KOPT-K1 (cell line): ENCODE data around the gene ALKBH4.
"Not testable (repeated sequence)": the region's sequence is repeated elsewhere in the genome, so short reads cannot be mapped to it uniquely, and the experiment has no call there.

ENCODE experiments used
- H3K27ac ChIP-seq: fragments of 200-600 bp; sonication (generic); 2 replicates; pipeline ENCODE4 v1.5.1; 2016; ENCODE audit warnings: antibody characterized with exemption, mild to moderate bottlenecking, low read depth, low read length; ENCODE audit not compliant: poor library complexity, severe bottlenecking
- H3K36me3 ChIP-seq: fragments of 200-600 bp; sonication (generic); 2 replicates; pipeline ENCODE4 v1.5.1; 2017; ENCODE audit warnings: antibody characterized with exemption, mild to moderate bottlenecking, low read length, moderate library complexity; ENCODE audit not compliant: insufficient read depth
- H3K9me3 ChIP-seq: fragments of 200-600 bp; sonication (generic); 2 replicates; pipeline ENCODE4 v1.5.1; 2017; ENCODE audit warnings: antibody characterized with exemption, low read length, mild to moderate bottlenecking; ENCODE audit not compliant: insufficient read depth, poor library complexity, severe bottlenecking

The ALKBH4 gene, protein sequence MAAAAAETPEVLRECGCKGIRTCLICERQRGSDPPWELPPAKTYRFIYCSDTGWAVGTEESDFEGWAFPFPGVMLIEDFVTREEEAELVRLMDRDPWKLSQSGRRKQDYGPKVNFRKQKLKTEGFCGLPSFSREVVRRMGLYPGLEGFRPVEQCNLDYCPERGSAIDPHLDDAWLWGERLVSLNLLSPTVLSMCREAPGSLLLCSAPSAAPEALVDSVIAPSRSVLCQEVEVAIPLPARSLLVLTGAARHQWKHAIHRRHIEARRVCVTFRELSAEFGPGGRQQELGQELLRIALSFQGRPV

DNA sequence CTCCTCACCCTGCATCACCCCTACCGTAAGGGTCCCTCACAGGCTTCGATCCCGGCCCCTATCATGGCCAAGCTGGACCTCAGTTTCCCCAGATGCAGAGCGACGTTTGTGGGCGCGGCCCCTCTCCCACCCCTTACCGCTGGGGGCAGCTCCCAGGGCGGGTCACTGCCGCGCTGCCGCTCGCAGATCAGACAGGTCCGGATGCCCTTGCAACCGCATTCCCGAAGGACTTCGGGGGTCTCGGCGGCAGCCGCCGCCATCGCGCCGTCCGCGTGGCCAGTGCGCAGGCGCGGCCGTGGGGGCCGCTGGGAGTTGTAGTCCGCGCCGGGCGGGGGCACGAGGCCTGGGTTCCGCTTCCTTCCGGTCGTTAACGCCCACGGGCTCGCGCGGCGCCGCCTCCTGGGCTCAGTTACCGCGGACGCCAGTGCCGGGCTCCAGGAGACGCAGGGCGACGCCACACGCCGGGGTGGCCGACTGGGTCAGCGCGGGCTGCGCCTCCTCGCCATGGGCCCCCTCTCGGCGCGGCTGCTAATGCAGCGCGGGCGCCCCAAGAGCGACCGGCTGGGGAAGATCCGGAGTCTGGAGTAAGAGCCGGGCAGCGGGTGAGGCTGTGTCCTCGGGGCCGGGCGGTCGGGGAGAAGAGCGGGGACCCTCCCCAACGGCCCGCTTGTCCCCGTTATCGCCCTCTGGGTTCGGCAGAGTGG lies at the start of gene ALKBH4, which contains the start of gene LRWD1:
ALKBH4 (minus strand) TSS at position 287 of the 704 bp plus-strand sequence; CDS start at position 260, 27 bp downstream.
LRWD1 (plus strand) TSS at position 408 of the 704 bp plus-strand sequence; CDS start at position 505, 97 bp downstream.
- H3K9me3 ChIP-seq, result no peaks in the 10 kb centered on the region
- peaks cover 25% of the 10 kb centered on the region; the same call in 1 of the 2 replicates for H3K36me3 ChIP-seq
- H3K27ac ChIP-seq, result peak within 1 kb of the TSS; percentile 76

DNA sequence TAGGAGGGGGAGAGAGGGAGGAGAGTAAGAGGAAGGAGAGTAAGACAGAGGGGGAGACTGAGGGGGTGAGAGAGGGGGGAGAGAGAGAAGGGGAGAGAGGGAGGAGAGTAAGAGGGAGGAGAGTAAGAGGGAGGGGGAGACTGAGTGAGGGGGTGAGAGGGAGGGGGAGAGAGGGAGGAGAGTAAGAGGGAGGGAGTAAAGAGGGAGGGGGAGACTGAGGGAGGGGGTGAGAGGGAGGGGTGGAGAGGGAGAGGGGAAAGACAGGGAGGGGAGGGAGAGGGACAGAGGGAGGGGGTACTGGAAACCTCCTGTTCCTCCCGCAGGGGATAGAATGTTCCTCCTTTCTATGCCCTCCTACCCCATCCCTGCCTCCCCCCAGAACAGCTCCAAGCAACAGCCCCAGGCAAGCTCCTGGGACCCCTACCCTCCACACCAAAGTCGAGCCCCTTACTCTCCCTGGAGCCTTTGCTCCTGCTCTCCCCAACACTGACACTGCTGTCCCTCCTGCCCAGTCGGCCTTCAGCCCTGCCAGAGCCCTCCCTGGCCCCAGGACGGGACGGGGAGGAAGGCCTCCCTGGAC lies 48.1 kb upstream of the ALKBH4 start:
- not testable (repeated sequence) for H3K36me3 ChIP-seq, H3K9me3 ChIP-seq, H3K27ac ChIP-seq

DNA sequence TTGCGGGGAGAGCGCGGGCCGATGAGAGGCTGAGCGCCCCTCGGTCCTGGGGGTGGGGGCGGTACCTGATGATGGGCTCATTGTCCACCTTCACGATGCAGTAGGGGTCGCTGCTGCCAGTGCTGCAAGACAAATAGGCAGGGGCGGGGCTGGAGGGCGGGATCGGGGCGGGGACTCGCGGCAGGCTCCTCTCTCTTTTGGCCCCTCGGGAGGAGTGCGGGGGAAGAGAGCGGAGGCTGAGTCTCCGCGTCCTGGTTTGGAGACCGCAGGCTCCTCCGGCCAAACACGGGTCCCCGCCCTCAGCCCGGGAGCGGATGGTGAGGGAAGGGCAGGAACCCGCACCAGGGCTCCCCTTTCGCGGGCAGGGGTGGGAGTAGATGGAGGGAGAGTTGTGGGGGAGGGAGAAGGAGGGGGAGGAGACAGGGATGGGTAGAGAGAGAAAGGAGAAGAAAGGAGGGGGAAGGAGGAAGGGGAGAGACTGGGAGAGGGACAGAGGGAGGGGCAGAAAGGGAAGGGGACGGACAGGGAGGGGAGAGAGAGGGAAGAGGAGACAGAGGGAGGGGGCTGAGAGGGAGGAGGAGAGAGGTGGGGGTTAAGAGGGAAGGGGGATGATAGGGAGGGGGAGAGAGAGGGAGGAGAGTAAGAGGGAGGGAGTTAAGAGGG lies 47.3 kb upstream of the ALKBH4 start:
- not testable (repeated sequence) for H3K36me3 ChIP-seq, H3K27ac ChIP-seq, H3K9me3 ChIP-seq

DNA sequence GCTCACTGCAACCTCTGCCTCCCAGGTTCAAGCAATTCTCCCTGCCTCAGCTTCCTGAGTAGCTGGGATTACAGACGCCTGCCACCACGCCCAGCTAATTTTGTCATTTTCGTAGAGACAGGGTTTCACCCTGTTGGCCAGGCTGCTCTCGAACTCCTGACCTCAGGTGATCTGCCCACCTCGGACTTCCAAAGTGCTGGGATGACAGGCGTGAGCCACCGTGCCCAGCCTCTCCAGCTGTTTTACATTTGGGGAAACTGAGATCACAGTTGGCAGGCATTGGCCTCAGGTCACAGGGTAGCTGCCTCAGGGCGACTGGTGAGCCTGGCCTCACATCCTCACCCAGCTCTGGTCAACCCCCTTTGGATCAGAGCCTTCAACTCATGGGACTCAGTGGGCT lies 45.9 kb upstream of the ALKBH4 start:
- H3K9me3 ChIP-seq, H3K36me3 ChIP-seq, H3K27ac ChIP-seq: not testable (repeated sequence)

DNA sequence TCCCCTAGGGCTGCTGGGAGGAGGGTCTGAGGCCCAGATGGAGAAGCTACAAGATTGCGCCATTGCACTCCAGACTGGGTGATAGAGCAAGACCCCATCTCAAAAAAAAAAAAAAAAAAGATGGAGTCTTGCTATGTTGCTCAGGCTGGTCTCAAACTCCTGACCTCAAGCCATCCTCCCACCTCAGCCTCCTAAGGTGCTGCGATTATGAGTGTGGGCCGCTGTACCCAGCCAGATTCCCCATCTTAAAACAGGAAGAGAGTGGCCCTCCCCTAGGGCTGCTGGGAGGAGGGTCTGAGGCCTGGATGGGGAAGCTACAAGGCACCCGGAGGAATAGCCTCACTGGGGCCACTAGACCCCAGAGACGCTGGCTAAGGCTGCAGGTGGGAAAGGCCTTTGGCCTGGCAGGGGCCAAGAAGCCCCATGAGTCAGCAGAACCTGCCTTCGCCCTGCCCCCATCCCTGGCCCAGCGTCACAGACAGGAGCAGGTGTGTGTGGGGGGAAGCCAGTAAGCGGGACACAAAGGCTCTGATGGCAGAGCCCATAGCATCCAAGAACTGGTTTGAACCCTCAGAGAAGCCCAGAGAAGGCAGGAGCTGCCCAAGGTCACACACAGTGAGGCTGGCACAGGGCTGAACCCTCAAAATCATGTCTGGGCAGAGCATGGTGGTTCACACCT lies 42.9 kb upstream of the ALKBH4 start:
- not testable (repeated sequence) for H3K36me3 ChIP-seq, H3K9me3 ChIP-seq, H3K27ac ChIP-seq

DNA sequence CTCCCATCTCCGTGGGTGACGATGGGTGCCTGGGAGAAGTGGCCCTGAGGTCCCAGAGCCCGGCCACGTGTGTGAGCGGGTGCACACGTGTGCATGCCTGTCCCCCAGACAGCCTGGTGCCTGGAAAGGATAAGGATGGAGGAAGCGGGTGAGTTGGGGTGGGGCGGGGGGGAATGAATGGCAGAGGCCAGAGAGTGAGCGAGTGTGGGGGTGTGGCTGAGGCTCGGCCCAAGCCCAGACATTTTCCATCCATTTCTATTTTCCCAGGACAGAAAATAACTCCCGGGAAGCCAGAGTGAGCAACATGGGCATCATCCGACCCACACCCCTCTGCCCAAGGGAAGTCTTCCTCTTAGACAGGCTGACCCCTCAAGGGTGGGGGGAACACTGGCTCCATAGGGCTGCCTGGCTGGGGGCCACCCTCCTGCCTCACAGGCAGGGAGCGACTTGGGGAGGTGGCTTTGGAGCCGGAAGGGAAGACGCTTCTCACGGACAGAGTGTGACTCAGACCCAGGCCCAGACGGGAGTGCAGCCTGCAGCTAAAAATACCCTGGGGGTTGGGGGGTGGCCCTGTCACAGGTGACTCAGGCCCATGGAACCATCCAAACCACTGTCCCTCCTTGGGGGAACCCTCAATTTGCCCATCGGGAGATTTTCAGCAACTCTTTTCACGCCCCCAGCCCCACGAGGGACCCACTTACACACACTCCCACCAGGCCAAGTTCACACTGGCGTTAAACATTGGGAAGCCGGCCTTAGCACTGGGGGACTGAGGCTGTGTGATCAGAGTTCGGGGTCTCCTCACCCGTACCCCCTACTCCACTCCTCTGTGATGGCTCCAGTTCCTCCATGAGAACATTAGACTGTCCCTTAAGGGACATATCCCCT lies 40.9 kb upstream of the ALKBH4 start:
- H3K36me3 ChIP-seq, H3K9me3 ChIP-seq, H3K27ac ChIP-seq: not testable (repeated sequence)

DNA sequence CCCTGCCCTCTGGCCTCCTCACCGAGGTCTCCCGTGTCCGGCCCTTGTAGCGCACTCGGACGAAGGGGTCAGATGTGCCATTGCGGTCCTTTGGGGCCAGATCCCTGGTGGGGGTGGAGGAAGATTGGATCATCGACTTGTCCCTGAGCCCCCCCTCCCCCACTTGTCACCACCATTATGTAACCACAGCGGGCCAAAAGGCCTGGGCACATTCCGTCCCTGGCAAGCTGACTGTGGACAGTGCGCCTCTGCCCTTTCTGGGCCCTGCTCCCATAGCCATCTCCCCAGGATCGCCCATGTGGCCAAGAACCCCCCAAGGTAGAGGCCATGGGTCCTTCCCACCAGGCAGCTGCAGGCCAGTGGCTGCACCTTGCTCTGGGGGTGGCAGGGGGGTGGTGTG lies 38.5 kb upstream of the ALKBH4 start:
- not testable (repeated sequence) for H3K27ac ChIP-seq, H3K9me3 ChIP-seq, H3K36me3 ChIP-seq

DNA sequence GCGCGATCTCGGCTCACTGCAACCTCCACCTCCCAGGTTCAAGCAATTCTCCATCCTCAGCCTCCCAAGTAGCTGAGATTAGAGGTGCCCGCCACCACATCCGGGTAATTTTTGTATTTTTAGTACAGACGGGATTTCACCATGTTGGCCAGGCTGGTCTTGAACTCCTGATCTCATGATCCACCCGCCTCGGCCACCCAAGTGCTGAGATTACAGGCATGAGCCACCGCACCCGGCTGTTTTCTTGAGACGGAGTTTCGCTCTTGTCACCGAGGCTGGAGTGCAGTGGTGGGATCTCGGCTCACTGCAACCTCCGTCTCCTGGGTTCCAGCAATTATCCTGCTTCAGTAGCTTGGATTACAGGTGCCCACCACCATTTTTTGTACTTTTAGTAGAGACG lies 33.7 kb upstream of the ALKBH4 start:
- H3K27ac ChIP-seq, H3K9me3 ChIP-seq, H3K36me3 ChIP-seq: not testable (repeated sequence)

DNA sequence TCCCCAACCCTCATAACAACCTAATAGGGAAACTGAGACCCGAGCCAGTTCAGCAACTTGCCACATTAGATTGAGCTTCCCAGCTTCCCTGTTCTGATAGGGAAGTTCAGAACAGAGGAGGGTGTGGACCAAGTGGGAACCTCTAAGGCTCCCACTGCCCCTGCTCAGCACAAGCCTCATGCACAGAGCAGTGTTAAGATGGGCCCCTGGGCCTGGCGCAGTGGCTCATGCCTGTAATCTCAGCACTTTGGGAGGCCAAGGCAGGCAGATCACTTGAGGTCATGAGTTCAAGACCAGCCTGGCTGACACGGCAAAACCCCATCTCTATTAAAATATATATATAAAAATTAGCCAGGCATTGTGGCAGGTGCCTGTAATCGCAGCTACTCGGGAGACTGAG lies 32.6 kb upstream of the ALKBH4 start:
- not testable (repeated sequence) for H3K27ac ChIP-seq, H3K36me3 ChIP-seq, H3K9me3 ChIP-seq

DNA sequence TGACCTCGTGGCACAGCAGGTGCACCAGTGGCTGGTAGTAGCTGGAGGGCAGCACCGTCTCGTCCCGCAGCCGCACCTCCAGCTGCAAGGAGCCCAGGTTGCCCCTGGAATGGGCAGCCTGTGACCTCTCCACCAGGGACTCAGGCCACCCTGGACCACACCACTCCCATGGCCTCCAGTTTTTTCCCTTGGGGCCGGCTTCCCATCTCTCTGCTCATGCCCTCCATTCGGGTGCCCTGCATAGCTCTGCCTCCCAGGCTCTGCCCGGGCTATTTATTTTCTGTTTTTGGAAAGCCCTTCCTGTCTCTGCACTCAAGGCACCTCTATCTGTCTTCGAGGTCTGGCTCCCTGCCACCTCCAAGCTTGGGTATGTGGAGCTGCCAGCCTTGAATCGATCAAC lies 32.2 kb upstream of the ALKBH4 start:
- H3K27ac ChIP-seq, H3K36me3 ChIP-seq: not testable (repeated sequence)

DNA sequence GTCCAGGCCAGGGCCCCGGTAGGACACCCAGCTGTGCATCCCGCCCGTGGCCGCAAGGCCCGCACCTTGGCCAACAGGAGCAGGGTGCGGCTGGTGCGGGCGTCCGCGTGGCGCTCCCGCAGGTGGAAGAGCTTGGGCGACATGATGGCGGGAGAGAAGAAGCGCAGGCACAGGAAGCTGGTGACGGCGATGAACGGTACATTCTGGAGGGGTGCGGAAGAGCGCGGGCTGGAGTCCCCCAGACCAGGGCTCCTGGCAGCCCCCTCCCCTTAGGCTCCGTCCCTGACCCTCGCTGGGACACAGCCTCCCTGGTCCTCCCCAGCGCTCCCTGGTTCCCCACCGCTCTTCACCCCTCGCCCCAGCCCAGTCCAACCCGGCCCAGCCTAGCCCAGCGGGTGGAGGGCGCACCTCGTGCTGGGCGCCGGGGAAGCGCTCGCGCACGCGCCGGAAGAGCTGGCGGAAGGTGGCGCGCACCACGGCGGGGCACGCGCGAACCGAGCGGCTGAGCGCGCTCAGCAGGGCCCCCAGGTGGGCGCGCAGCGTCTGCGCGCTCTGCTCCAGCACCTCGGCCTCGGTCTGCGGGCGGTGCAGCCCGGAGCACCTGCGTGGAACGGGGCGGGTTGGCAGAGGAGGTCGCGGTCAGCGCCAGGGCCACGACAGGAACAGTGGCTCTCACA lies 29.9 kb upstream of the ALKBH4 start:
- not testable (repeated sequence) for H3K27ac ChIP-seq, H3K36me3 ChIP-seq, H3K9me3 ChIP-seq

More for the DNA sequence above, 32.2 kb upstream of the ALKBH4 start:
- H3K9me3 ChIP-seq, result not testable (repeated sequence)

DNA sequence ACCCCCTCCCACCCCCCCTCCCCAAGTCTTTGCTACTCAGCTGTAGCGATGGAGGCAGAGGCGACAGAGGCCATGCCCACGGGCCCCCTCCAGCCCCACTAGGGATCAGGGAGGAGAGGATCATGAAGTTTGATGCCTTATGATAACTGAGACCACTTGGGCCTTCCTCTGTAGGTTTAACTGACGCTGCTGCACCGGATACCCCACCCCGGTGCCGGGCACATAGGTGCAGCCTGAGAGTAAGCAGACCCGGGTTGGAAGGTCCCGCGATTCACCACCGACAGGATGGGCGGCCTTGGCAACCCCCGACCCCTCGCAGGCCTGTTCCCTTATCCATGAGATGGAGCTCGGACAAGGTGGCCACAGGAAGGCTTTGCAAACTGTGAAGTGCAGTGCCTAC lies 29.4 kb upstream of the ALKBH4 start:
- not testable (repeated sequence) for H3K27ac ChIP-seq, H3K9me3 ChIP-seq, H3K36me3 ChIP-seq

DNA sequence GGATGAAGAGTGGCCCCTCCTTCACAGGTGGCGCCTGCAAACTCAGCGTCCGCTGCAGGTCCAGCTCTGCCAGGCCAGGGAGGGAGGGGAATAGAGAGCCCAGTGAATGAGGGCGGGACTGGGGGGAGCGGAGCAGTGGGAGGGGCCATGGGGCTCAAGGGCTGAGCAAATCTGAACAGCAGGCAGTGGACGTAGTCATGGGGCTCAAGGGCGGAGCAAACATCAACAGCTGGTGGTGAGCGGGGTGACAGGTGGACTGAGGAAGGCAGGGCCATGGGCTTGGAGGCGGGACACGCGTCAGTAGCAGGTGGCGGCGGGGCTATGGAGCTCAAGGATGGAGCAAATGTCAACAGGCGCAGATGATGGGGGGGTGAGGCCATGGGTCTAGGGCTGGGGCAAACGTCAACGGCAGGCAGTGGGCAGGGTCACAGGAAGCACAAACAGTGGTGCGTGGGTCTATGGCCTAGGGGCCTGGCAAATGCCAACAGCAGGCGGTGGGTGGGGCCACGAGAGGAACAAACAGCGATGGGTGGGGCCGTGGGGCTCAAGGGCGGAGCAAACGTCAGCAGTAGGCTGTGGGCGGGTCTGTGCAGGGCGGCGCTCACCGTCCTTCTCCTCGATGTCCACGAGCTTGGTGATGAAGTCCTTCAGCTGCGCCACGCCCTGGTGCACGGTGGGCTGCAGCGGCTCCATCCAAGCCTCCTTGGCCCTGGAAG lies 28.7 kb upstream of the ALKBH4 start:
- not testable (repeated sequence) for H3K27ac ChIP-seq, H3K9me3 ChIP-seq, H3K36me3 ChIP-seq
